ENCODE measurements around the gene TNFAIP8L1.
A peak's percentile ranks its signal among the peaks of the same experiment; 100 is the strongest.

Gene TNFAIP8L1

DNA sequence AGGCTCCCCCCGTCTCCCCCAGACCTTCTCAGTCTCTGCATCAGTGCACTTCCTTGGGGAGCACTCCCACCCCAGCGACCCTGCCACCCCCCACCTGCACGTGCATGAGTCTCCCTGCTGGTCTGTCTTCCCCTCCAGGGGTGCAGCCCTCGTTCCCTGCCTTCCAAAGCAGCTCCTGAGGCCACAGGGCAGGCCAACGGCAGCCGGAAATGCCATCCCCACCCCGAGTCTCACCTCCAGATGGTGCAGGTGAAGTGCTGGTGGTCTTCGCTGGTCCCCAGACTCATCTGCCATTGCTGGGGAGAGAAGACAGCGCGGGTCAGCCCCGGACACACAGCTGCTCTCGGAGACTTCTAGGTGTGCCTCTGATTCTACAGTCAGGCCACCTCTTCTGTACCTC lies 25.3 kb downstream of the TNFAIP8L1 start:
- no peak for TF ChIP-seq TSHZ2 (CRISPR knock-in tag; IDR thresholded peaks at IDR 0.05)
- no peak for ATAC-seq

DNA sequence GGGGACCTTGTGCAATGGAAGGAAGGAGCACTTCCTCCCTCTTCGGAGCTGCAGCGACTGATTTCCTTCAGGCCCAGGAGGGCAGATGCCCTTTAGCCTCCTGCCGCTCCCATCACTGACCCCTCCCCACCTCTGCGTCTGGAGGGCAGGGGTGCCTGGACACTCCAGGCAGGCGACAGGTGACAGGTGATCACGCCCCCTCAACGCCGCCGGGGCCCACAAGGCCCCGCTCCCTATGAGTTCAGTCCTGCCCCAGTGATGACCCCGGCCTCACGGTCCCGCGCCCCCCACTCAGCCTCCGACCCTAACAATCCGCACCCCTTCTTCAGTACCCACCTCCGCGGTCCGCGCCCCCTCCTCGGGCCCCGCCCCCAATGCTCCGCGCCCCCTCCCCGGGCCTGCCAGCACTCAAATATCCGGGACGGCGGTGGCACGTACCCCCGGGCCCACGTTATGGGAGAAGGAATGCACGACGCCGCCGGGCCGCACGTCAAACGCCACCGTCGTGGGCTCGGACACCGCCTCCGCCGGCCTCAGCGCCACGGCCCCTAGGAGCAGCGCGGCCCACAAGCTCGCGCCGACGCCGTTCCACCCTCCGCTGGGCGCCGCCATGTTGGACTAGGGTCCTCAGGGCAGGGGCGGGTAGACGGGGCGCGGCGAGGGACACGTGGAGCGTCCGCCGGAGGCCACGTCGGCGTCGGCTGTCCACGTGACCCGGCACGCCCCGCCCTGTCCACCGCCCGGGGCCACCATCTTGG lies 30.6 kb downstream of the TNFAIP8L1 start, which contains the start of gene MYDGF:
Gene MYDGF, minus strand, starts transcription at position 620 of the 758 bp plus-strand sequence. Its CDS starts 8 bp downstream, at position 612.
- TF ChIP-seq ZNF70 (CRISPR knock-in tag; IDR thresholded peaks at IDR 0.05) (no peak), CSDC2 (CRISPR knock-in tag; IDR thresholded peaks at IDR 0.05) (no peak), ZNF565 (CRISPR knock-in tag; conservative IDR thresholded peaks at IDR 0.05; ENCODE audit: low read depth) (no peak), TOX (CRISPR knock-in tag; IDR thresholded peaks at IDR 0.05; ENCODE audit: borderline replicate concordance) (no peak), PPARA (CRISPR knock-in tag; IDR thresholded peaks at IDR 0.05; ENCODE audit: borderline replicate concordance) (no peak), GLIS3 (CRISPR knock-in tag; IDR thresholded peaks at IDR 0.05) (no peak), RARB (CRISPR knock-in tag; IDR thresholded peaks at IDR 0.05) (no peak), ZFP30 (CRISPR knock-in tag; IDR thresholded peaks at IDR 0.05) (no peak), ESRRG (CRISPR knock-in tag; IDR thresholded peaks at IDR 0.05) (no peak), ARNTL (CRISPR knock-in tag; IDR thresholded peaks at IDR 0.05; ENCODE audit: borderline replicate concordance, low read depth) (no peak)
- TF ChIP-seq, protein P1, sequence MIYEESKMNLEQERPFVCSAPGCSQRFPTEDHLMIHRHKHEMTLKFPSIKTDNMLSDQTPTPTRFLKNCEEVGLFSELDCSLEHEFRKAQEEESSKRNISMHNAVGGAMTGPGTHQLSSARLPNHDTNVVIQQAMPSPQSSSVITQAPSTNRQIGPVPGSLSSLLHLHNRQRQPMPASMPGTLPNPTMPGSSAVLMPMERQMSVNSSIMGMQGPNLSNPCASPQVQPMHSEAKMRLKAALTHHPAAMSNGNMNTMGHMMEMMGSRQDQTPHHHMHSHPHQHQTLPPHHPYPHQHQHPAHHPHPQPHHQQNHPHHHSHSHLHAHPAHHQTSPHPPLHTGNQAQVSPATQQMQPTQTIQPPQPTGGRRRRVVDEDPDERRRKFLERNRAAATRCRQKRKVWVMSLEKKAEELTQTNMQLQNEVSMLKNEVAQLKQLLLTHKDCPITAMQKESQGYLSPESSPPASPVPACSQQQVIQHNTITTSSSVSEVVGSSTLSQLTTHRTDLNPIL (CRISPR knock-in tag; IDR thresholded peaks at IDR 0.05; ENCODE audit: low read depth) = no peak
- ATAC-seq = peak; percentile 98

DNA sequence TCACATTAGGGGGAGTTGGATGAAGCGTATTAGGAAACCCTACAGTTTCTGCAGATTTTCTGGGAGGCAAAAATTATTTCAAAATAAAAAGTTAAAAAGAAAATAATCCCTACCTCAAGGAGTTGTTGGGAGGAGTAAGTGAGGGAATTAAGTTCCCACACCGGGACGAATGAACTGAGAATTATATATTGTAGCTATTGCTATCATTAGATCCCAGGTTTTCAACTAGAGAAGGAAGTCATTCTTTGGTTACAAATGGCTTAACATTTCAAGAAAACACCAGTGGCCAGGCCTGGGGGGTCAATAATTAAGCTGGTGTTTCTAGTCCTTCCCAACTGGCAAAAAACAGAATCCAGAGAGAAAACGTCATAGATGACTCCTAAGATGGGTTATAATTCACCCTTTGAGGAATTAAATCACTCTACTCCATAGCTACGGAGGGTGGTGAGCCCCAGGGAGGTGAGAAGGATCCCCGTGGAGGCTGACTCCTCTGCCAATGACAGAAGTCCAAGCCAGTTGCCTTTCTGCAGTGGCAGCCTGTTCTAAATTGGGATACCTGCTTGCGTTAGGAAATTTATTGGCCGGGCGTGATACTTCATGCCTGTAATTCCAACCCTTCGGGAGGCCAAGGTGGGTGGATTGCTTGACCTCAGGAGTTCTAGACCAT lies 32.0 kb downstream of the TNFAIP8L1 start:
- ATAC-seq = no peak
- no peak for TF ChIP-seq TSHZ2 (CRISPR knock-in tag; IDR thresholded peaks at IDR 0.05)
- TF ChIP-seq, protein P2, sequence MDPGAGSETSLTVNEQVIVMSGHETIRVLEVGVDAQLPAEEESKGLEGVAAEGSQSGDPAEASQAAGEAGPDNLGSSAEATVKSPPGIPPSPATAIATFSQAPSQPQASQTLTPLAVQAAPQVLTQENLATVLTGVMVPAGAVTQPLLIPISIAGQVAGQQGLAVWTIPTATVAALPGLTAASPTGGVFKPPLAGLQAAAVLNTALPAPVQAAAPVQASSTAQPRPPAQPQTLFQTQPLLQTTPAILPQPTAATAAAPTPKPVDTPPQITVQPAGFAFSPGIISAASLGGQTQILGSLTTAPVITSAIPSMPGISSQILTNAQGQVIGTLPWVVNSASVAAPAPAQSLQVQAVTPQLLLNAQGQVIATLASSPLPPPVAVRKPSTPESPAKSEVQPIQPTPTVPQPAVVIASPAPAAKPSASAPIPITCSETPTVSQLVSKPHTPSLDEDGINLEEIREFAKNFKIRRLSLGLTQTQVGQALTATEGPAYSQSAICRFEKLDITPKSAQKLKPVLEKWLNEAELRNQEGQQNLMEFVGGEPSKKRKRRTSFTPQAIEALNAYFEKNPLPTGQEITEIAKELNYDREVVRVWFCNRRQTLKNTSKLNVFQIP (CRISPR knock-in tag; IDR thresholded peaks at IDR 0.05; ENCODE audit: borderline replicate concordance, low read depth) = no peak
- TF ChIP-seq ESRRG (CRISPR knock-in tag; IDR thresholded peaks at IDR 0.05) = no peak

DNA sequence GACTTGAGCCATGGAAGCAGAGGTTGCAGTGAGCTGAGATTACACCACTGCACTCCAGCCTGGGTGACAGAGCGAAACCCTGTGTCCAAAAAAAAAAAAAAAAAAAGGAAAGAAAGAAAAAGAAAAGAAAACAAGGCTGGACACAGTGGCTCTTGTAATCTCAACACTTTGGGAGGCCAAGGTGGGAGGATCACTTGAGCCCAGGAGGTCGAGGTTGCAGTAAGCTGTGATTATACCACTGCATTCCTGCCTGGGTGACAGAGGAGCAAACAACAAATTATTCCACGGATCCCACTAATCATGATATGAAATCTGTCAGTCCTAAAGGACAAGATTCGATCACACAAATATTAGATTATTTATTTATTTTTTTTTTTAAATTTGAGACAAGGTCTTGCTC lies 33.9 kb downstream of the TNFAIP8L1 start:
- TF ChIP-seq OSR1 (CRISPR knock-in tag; IDR thresholded peaks at IDR 0.05) = no peak
- no peak for TF ChIP-seq ZFP3 (CRISPR knock-in tag; IDR thresholded peaks at IDR 0.05)
- TF ChIP-seq RARB (CRISPR knock-in tag; IDR thresholded peaks at IDR 0.05) = no peak
- TF ChIP-seq, protein P1 (CRISPR knock-in tag; IDR thresholded peaks at IDR 0.05; ENCODE audit: low read depth) = no peak
- no peak for TF ChIP-seq TCF4 (CRISPR knock-in tag; IDR thresholded peaks at IDR 0.05; ENCODE audit: borderline replicate concordance)
- ATAC-seq = no peak

Data from SK-N-SH treated with all-trans-retinoic acid at 6 μM for 48 hours (cell line).